ENCODE measurements around the gene TRIML1.

- TF ChIP-seq POLR2AphosphoS5 (IDR thresholded peaks at IDR 0.05) (no peak), CTCF (IDR thresholded peaks at IDR 0.05) (no peak), POLR2A (IDR thresholded peaks at IDR 0.05) (no peak)
Measured at GRCh38 chr4:188139671-188140070, 430 bp downstream of the TRIML1 start.
